T follicular helper cell (primary cell): ENCODE measurements around the gene SND1.

Experiments used
- DNase-seq: peaks from one replicate; pipeline ENCODE4 v3.0.0-alpha.2; 2020; ENCODE audit warnings: low read depth

Gene SND1

DNA sequence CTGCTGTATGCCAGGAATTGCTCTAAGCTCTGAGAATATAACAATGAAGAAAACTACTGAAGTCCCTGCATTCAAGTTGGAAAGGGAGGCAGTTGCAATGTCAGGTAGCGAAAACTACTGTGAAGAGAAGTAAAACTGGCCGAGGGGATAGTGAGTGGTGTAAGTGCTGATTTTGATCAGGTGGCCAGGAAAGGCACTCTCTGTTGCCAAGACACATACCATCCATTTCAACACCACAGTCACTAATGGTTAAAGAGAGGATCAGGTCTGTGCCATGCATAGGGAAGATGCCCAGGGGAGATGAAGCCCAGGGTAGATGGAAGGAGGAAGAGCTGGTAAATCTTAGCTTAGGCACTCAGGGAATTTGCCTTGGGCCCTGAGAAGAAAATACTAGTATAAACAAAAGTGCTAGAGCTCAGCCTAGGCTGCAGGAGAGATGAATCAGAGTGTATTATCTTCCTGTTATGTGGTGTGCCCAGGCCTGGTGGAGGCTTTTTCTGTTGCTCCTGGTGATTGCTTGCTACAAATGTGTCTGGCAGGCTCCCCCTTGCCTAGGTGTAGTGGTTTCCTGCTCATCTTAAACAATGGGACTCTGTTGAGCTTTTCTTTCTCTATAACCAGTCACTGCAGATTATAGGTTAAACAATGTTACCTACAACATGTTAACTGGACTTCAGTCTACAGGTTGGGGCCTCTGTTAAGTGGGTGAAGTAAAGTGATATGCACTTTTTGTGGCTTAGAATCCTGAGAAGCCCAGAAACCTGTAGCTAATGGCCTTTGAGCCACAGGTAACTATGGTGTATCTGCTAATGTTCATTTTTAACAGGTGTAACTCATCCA, 253.7 kb downstream of the SND1 start:
- no peak for DNase-seq

GRCh38 chr7:127907110-127908040, 255.4 kb downstream of the SND1 start:
- DNase-seq, result no peak

- DNase-seq, result no peak
These were observed 256.6 kb downstream of the SND1 start for GRCh38 chr7:127908430-127909258.

DNA sequence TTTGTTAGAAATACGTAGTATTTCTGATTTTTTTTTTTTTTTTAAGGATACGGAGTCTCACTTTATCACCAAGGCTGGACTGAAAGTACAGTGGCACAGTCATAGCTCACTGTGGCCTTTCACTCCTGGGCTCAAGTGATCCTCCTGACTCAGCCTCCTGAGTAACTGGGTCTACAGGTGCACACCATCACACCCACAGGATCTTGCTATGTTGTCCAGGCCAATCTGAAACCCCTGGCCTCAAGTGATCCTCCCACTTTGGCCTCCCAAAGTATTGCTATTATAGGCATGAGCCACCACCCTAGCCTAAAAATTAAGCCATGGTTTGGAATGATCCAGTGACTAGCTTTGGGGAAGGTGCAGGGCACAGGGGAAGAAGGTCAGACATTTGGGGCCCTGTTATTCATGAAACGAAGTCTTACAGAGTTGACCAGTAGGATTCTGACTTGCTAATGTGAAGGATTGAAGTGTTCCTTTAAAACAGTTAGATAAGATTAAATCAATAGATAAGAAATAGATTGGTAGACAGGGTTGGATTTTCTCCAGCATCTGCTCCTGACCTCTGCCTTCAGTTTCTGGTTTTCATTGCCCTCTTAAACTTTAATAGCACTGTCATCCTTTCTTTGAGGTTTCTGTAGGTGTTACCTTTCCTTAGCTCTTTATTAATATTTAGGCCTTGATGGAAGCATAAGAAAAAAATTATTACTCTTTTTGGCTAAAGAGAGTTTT, 257.6 kb downstream of the SND1 start:
- DNase-seq, result no peak

GRCh38 chr7:127910670-127911069, 258.7 kb downstream of the SND1 start:
- no peak for DNase-seq

DNA sequence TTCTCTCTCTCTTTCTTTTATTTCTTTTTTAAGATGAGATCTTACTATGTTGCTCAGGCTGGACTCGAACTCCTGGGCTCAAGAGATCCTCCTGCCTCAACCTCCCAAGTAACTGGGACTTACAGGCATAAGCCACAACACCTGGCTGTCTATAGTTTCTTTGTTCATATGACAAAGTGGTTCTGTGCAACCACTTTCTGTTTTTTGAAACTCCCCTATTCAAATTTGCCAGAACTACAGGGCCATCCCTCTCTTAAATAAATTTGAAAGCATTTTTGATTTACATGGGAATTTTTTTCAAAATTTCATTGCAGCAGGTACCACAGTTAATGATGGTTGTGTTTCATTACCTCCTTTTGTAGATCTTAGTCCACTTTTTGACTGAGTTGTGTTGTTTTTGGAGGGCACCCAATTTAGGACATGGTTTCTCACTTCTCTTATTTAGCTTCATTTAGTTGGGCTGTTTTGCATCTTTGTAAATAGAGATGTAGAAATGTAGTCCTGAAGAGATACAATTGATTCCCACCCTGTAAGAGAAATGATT, 260.0 kb downstream of the SND1 start:
- no peak for DNase-seq

DNA sequence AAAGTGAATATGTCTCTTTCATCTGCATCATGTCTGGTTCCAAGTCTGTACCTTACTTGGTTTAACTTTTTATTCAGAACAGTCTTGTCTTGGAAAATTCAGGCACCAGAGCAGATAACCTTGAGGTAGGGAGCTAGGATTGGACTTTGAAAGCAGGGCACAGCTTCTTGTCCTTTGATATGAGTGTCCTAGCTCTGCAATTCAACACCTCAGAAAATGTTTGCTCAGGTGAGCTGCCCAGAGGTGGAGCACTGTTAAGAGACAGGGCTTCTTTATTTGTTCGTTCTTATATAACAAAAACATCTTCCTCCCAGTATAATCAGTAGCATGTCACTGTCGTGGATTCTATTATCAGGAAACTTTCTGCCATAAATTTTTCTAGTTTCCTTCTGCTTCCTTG, 260.9 kb downstream of the SND1 start:
- no peak for DNase-seq

- no peak for DNase-seq
These were observed 261.7 kb downstream of the SND1 start for GRCh38 chr7:127913686-127914085.

DNA sequence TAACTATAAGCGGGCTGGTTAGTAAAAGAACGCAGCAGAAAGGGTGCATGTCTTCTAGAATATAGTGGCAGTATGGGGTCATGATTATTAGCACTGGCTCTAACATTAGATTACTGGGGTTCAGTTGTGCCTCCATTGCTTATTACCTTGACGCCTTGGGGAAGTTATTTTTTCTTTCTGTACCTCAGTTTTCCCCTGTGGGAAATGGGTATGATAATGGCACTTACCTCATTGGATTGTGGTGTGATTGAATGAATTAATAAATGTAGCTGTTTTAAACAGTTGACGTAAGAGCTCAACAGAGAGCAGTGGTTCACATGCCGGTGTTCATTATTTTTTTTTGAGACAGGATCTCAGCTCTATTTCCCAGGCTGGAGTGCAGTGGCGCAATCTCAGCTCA, 262.7 kb downstream of the SND1 start:
- DNase-seq, result no peak

DNA sequence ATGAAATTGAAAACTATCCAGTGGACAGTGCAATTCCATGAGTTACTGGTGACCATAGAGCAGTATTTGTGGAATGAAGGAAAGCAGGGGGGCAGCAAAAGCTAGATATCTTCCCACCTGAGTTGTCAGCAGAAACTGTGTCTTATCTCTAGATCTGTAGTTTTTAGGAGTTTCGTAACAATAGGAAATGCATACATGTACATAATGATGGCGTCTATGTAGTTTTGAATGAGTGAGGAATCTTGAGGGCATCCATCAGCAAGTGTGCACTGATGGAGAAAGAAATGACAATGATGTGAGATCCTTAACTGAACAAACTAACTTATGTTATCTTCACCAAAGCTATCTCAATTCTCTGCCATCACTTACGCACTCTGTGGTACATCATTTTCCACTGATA, 264.7 kb downstream of the SND1 start:
- no peak for DNase-seq

DNA sequence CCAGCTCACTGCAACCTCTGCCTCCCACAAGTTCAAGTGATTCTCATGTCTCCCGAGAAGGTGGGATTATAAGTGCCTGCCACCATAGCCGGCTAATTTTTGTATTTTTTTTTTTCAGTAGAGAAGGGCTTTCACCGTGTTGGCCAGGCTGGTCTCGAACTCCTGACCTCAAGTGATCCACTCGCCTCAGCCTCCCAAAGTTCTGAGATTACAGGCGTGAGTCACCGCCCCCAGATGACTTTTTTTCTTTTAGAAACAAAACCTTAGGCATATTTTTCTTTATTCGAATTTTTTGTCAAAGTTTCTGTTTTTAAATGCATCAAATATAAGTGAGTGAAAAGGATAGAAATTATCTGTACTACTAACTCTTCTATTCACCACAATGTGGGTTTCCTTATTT, 266.1 kb downstream of the SND1 start:
- no peak for DNase-seq

GRCh38 chr7:127920787-127921438, 268.9 kb downstream of the SND1 start:
- no peak for DNase-seq

DNA sequence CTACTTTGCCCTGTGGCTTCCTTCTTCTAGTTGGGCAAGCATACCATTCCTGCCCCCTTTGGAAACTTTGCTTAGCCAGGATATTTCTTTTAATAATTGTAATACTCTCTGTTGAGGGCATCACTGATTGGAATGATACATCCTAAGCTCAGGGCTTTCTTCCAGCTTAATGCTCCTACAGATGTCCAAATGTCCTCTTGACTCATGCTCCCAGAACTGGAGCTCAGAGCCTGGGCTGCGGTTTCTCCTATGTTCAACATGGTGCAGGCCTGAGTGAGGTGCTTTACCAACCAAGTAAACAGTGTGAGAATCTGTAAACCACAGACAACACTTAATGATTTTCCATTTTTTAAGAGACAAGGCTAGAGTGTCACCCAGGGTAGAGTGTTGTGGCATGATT, 270.7 kb downstream of the SND1 start:
- no peak for DNase-seq

DNA sequence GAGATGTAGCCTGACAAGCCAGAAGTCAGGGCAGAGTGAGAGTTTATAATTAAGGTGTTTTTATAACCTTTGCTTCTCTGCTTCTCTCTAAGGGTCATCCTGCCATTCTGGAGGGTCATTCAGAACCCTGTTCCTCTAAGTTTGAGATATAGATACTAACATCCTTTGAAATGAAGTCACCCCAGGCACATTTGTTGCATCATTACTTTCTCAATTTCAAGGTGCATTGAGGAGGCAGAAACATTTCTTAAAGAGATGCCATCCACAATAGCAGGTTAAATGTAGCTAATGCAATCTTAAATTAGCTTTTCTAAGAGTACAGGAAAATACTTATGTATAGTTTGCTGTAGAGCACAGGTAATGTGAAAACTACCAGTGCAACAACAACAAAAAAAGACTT, 272.9 kb downstream of the SND1 start:
- DNase-seq, result no peak

DNA sequence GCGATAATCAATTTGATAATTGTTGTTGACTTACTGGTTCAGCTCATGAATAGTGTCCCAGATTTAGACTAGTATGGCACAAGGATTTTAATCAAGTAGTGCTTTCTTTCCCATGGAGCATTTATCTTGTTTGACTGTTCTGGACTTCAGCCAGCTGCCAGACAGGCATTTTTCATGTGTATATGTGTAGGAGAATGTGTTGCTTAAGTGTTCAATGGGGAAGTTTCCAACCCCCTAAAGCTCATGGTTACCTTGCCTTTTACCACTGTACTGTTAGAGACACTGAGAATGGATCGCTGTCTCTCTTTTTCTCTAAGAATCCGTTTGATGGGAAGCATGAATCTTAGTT, 275.3 kb downstream of the SND1 start:
- DNase-seq, result no peak

DNA sequence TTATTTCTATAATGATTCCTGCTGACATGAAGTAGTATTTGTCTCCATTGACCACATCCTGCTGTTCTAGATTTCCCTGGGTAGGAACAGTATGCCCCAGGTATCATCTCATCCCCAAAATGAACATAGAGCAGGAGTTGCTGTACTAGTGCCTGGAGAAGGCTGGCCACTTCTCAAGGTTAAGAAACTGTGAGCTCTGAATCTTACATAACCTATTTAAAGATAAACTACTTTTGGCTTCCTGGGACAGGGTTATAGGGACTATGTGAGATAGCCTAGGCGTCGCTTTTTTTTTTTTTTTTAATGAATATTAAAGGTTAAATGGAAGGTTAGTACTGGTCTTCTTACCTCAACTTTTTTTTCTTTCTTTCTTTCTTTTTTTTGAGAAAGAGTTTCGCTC, 276.2 kb downstream of the SND1 start:
- no peak for DNase-seq

GRCh38 chr7:127928852-127929251, 276.9 kb downstream of the SND1 start:
- no peak for DNase-seq

DNA sequence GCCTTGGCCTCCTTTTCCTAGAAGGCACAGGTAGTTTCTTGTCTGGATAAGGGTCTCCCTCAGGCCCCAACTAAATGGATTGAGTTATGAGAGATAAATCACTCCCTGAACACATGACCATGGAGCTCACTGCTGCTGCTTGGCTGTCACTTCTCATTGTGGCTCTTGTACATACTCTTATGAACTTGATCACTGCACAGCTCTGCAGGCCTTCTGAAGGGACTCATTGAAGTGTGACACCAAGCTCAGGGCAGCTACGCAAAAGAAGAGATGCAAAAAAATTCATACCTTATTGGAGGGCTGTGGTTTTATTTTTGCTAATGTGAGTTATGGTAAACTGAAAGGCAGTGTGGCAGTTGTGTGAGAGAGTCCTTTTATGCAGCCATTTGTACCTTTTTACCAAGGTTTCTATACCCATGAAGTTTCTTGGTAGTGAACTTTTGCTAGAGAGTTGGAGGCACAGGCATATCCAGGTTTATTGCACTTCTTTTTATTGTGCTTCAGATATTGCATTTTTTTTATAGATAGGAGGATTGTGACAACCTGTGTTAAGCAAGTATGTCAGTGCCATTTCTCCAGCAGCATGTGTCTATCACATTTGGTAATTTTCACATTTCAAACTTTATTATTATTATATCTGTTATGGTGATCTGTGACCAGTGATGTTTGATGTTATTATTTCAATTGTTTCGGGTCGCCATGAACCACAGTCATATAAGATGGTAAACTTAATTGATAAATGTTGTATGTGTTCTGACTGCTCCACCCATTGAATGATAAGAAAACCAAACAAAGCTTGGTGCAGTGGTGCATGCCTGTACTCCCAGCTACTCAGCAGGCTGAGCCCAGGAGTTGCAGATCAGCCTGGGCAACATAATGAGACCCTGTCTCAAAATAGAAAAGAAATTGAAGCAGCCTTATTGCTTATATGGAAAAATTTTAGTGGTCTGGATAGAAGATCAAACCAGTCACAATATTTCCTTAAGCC, 278.6 kb downstream of the SND1 start:
- no peak for DNase-seq

- DNase-seq, result no peak
These were observed 280.1 kb downstream of the SND1 start for GRCh38 chr7:127932076-127932475.

- no peak for DNase-seq
These were observed 280.5 kb downstream of the SND1 start for GRCh38 chr7:127932496-127932895.
